AG04449 (cell line): ENCODE results near the gene ADM2.
A peak's percentile ranks its signal among the peaks of the same experiment; 100 is the strongest.

Experiments used
- CTCF ChIA-PET: fragments of 350-600 bp; formaldehyde crosslinking; extraction: SDS; loops from one replicate; lab custom pipeline; 2021; ENCODE audit warnings: antibody characterized with exemption; lab: Yijun Ruan, JAX
- POLR2A ChIA-PET: fragments of 400-600, 350-600 bp; formaldehyde crosslinking; extraction: SDS; loops from one replicate; lab custom pipeline; 2020; ENCODE audit warnings: antibody characterized with exemption, inconsistent platforms; lab: Yijun Ruan, JAX
- DNase-seq: peaks from one replicate; pipeline ENCODE4 v3.0.0-alpha.2; 2010; ENCODE audit warnings: low read depth, low spot score
- H3K4me3 ChIP-seq: 2 replicates; pipeline ENCODE4 v1.5.1; 2011; ENCODE audit warnings: low read depth, mild to moderate bottlenecking, control low read depth, low read length
- CTCF ChIP-seq: IDR thresholded peaks from one replicate; pipeline ENCODE4 v1.5.1; 2011; ENCODE audit warnings: mild to moderate bottlenecking, moderate library complexity, low read length, control low read depth, inconsistent platforms; ENCODE audit not compliant: insufficient read depth; ENCODE audit errors: missing control alignments

Gene ADM2

GRCh38 chr22:50440544-50441249 lies 40.6 kb upstream of the ADM2 start:
- ChIA-PET CTCF (interaction anchor here (0.6 kb wide), 1 partner anchor 198 kb away, joined by 3 read pairs; no protein-coding TSS in a partner anchor), POLR2A (no interaction called here)
- DNase-seq: no peak
- no peak overlapping the region for H3K4me3 ChIP-seq
- no peak for TF ChIP-seq CTCF

GRCh38 chr22:50441428-50441993 lies 39.8 kb upstream of the ADM2 start:
- ChIA-PET POLR2A (no interaction called here), CTCF (no interaction called here)
- no peak for TF ChIP-seq CTCF
- no peak for DNase-seq
- no peak overlapping the region for H3K4me3 ChIP-seq

GRCh38 chr22:50443197-50443596 lies 38.1 kb upstream of the ADM2 start:
- ChIA-PET CTCF (no interaction called here), POLR2A (no interaction called here)
- no peak for DNase-seq
- no peak overlapping the region for H3K4me3 ChIP-seq
- TF ChIP-seq CTCF: no peak

GRCh38 chr22:50443801-50444625 lies 37.3 kb upstream of the ADM2 start:
- no peak overlapping the region for H3K4me3 ChIP-seq
- ChIA-PET POLR2A (interaction anchor here (0.6 to 0.7 kb wide), 2 partner anchors 54 to 64 kb away, joined by 3 to 4 read pairs; partner anchors contain the start of genes LMF2 and NCAPH2), CTCF (interaction anchor here (1.2 kb wide), 1 partner anchor 53 kb away, joined by 5 read pairs; no protein-coding TSS in a partner anchor)
- no peak for TF ChIP-seq CTCF
- DNase-seq: no peak

- peak; percentile 12 for DNase-seq
- no peak for TF ChIP-seq CTCF
- ChIA-PET POLR2A (interaction anchor here (0.7 kb wide), 1 partner anchor 63 kb away, joined by 4 read pairs; the partner anchor contains the start of genes LMF2 and NCAPH2), CTCF (interaction anchor here (1.2 kb wide), 1 partner anchor 52 kb away, joined by 5 read pairs; no protein-coding TSS in a partner anchor)
- H3K4me3 ChIP-seq: no peak overlapping the region
Observed at GRCh38 chr22:50444663-50445062, 36.7 kb upstream of the ADM2 start.
